Measurements from ENCODE around the gene PEX1.

Gene PEX1

DNA sequence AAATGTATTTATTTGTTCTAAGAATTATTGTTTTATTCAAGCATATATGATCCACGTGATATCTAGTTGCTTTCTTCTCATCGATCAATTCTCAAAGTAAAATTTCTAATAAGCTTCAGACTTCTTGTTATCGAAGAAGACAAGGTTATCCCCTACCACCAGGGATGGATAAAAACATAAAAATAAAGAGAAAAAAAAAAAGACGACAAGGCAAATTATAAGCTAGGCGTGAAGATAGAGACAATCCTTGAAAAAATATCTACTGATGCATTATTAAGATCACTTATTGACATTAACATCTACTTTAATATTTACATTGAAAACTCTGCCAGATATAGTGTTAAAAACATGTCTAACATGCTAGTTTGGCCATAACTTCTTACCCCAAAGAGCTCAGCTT, 19.4 kb downstream of the PEX1 start:
- Histone ChIP-seq H3K79me1 (ENCODE audit: low read depth, low read length) (no peaks in the 10 kb centered on the region), H3K4me2 (ENCODE audit: insufficient read depth, low read length, poor library complexity, severe bottlenecking) (no peak overlapping the region), H2BK5ac (ENCODE audit: low read length) (no peak overlapping the region), H2BK12ac (ENCODE audit: low read length) (no peak overlapping the region), H3K36me3 (replicated peaks in 1 of 2; ENCODE audit: control insufficient read depth in 2 of 2, insufficient read depth in 2 of 2, low read length in 2 of 2) (peaks cover 4 to 86% of the 10 kb centered on the region in 2 donors), H4K91ac (ENCODE audit: low read depth, low read length, poor library complexity) (no peak overlapping the region), H3K4me1 (ENCODE audit: control insufficient read depth in 2 of 2, insufficient read depth in 1 of 2, low read depth in 1 of 2, low read length in 2 of 2) (no peaks in the 10 kb centered on the region), H3K9ac (ENCODE audit: low read depth, low read length, poor library complexity) (no peak overlapping the region), H3K27ac (replicated peaks; ENCODE audit: low read length) (no peak overlapping the region), H2BK120ac (ENCODE audit: low read depth, low read length) (no peak overlapping the region), H3K23ac (ENCODE audit: low read depth, low read length, poor library complexity) (no peak overlapping the region), H3K18ac (ENCODE audit: low read length) (no peak overlapping the region), H2BK15ac (ENCODE audit: low read length) (no peak overlapping the region), H3K4me3 (ENCODE audit: low read length in 2 of 2) (no peak overlapping the region), H2AFZ (ENCODE audit: low read length) (no peak overlapping the region), H3K4ac (ENCODE audit: low read length) (no peak overlapping the region), H3K27me3 (ENCODE audit: control insufficient read depth in 3 of 3, insufficient read depth in 3 of 3, low read depth in 1 of 3, low read length in 3 of 3) (no peaks in the 10 kb centered on the region), H3K14ac (ENCODE audit: low read length) (no peak overlapping the region), H3K9me3 (replicated peaks in 1 of 2; ENCODE audit: control insufficient read depth in 2 of 2, insufficient read depth in 1 of 2, low read depth in 1 of 2, low read length in 2 of 2) (peaks cover 0 to 2% of the 10 kb centered on the region in 2 donors), H2AK5ac (ENCODE audit: low read depth, low read length) (no peak overlapping the region), H4K8ac (ENCODE audit: low read depth, low read length) (no peak overlapping the region)
- no peak for DNase-seq (ENCODE audit: low spot score)
- no CpG with 5 or more reads among the region's 5 CpGs for WGBS, 2 donors (ENCODE audit: extremely low coverage in 2 of 2, insufficient read length in 2 of 2, insufficient replicate concordance in 1 of 2)

DNA sequence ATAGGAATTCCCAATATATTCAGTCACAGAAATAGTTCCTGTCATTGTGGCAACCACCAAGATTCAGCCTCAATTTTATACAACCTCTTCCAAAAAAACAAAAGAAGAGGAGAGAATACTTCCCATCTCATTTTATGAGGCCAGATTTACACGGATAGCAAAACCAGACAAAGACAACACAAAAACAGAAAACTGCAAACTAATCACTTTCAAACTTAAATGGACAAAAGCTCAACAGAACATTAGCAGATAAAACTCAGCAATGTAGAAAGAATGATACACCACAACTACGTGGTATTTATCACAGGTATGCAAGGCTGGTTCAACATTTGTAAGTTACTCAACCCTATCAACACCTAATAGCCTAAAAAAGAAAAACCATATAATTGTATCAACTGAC, 22.0 kb downstream of the PEX1 start:
- no peaks in the 10 kb centered on the region for H3K9me3 ChIP-seq (replicated peaks in 1 of 2; ENCODE audit: control insufficient read depth in 2 of 2, insufficient read depth in 1 of 2, low read depth in 1 of 2, low read length in 2 of 2)
- no peaks in the 10 kb centered on the region for H3K79me1 ChIP-seq (ENCODE audit: low read depth, low read length)
- H2BK5ac ChIP-seq (ENCODE audit: low read length): no peak overlapping the region
- no peak overlapping the region for H2AK5ac ChIP-seq (ENCODE audit: low read depth, low read length)
- no peak overlapping the region for H2BK120ac ChIP-seq (ENCODE audit: low read depth, low read length)
- no peak overlapping the region for H2AFZ ChIP-seq (ENCODE audit: low read length)
- no peak overlapping the region for H3K4me2 ChIP-seq (ENCODE audit: insufficient read depth, low read length, poor library complexity, severe bottlenecking)
- H3K23ac ChIP-seq (ENCODE audit: low read depth, low read length, poor library complexity): no peak overlapping the region
- H3K4ac ChIP-seq (ENCODE audit: low read length): no peak overlapping the region
- no peak overlapping the region for H2BK15ac ChIP-seq (ENCODE audit: low read length)
- no peak overlapping the region for H4K91ac ChIP-seq (ENCODE audit: low read depth, low read length, poor library complexity)
- H3K9ac ChIP-seq (ENCODE audit: low read depth, low read length, poor library complexity): no peak overlapping the region
- peaks cover 7 to 89% of the 10 kb centered on the region in 2 donors for H3K36me3 ChIP-seq (replicated peaks in 1 of 2; ENCODE audit: control insufficient read depth in 2 of 2, insufficient read depth in 2 of 2, low read length in 2 of 2)
- no peak overlapping the region for H2BK12ac ChIP-seq (ENCODE audit: low read length)
- H3K18ac ChIP-seq (ENCODE audit: low read length): no peak overlapping the region
- no CpG with 5 or more reads among the region's 2 CpGs for WGBS, 2 donors (ENCODE audit: extremely low coverage in 2 of 2, insufficient read length in 2 of 2, insufficient replicate concordance in 1 of 2)
- H3K4me1 ChIP-seq (ENCODE audit: control insufficient read depth in 2 of 2, insufficient read depth in 1 of 2, low read depth in 1 of 2, low read length in 2 of 2): no peaks in the 10 kb centered on the region
- H3K4me3 ChIP-seq (ENCODE audit: low read length in 2 of 2): no peak overlapping the region
- H4K8ac ChIP-seq (ENCODE audit: low read depth, low read length): no peak overlapping the region
- no peak overlapping the region for H3K27ac ChIP-seq (replicated peaks; ENCODE audit: low read length)
- H3K27me3 ChIP-seq (ENCODE audit: control insufficient read depth in 3 of 3, insufficient read depth in 3 of 3, low read depth in 1 of 3, low read length in 3 of 3): no peaks in the 10 kb centered on the region
- no peak for DNase-seq (ENCODE audit: low spot score)
- H3K14ac ChIP-seq (ENCODE audit: low read length): no peak overlapping the region

DNA sequence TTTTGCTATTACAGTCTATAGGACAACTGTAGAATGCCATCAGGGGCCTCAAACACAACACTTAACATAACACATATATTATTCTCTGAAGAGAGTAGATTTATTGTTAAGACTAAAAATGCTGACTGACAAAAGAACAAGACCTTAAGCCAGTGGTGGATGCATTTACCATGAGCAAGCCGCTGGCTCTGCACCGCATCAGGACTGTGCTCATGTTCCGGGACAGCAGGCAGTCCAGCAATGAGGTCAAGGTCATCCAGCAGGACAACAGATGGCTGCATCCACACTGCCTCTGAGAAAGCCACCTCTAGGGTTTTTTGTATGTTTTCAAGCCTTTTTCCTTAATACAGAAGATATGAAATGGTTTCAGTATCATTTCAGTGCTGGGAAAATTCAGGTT, 23.8 kb downstream of the PEX1 start:
- H2AK5ac ChIP-seq (ENCODE audit: low read depth, low read length): no peak overlapping the region
- no peak overlapping the region for H4K8ac ChIP-seq (ENCODE audit: low read depth, low read length)
- no peak overlapping the region for H2BK120ac ChIP-seq (ENCODE audit: low read depth, low read length)
- H3K27ac ChIP-seq (replicated peaks; ENCODE audit: low read length): no peak overlapping the region
- H3K4me1 ChIP-seq (ENCODE audit: control insufficient read depth in 2 of 2, insufficient read depth in 1 of 2, low read depth in 1 of 2, low read length in 2 of 2): no peaks in the 10 kb centered on the region
- no peak for DNase-seq (ENCODE audit: low spot score)
- H2BK12ac ChIP-seq (ENCODE audit: low read length): no peak overlapping the region
- no peak overlapping the region for H2AFZ ChIP-seq (ENCODE audit: low read length)
- H3K4me3 ChIP-seq (ENCODE audit: low read length in 2 of 2): no peak overlapping the region
- no peak overlapping the region for H3K4me2 ChIP-seq (ENCODE audit: insufficient read depth, low read length, poor library complexity, severe bottlenecking)
- no peaks in the 10 kb centered on the region for H3K27me3 ChIP-seq (ENCODE audit: control insufficient read depth in 3 of 3, insufficient read depth in 3 of 3, low read depth in 1 of 3, low read length in 3 of 3)
- no peak overlapping the region for H3K9ac ChIP-seq (ENCODE audit: low read depth, low read length, poor library complexity)
- no peaks in the 10 kb centered on the region for H3K79me1 ChIP-seq (ENCODE audit: low read depth, low read length)
- no CpG with 5 or more reads among the region's 3 CpGs for WGBS, 2 donors (ENCODE audit: extremely low coverage in 2 of 2, insufficient read length in 2 of 2, insufficient replicate concordance in 1 of 2)
- no peak overlapping the region for H3K18ac ChIP-seq (ENCODE audit: low read length)
- H3K36me3 ChIP-seq (replicated peaks in 1 of 2; ENCODE audit: control insufficient read depth in 2 of 2, insufficient read depth in 2 of 2, low read length in 2 of 2): peaks cover 9 to 95% of the 10 kb centered on the region in 2 donors
- H3K23ac ChIP-seq (ENCODE audit: low read depth, low read length, poor library complexity): no peak overlapping the region
- no peak overlapping the region for H2BK15ac ChIP-seq (ENCODE audit: low read length)
- no peak overlapping the region for H2BK5ac ChIP-seq (ENCODE audit: low read length)
- H4K91ac ChIP-seq (ENCODE audit: low read depth, low read length, poor library complexity): no peak overlapping the region
- H3K9me3 ChIP-seq (replicated peaks in 1 of 2; ENCODE audit: control insufficient read depth in 2 of 2, insufficient read depth in 1 of 2, low read depth in 1 of 2, low read length in 2 of 2): no peaks in the 10 kb centered on the region
- H3K14ac ChIP-seq (ENCODE audit: low read length): no peak overlapping the region
- H3K4ac ChIP-seq (ENCODE audit: low read length): no peak overlapping the region

DNA sequence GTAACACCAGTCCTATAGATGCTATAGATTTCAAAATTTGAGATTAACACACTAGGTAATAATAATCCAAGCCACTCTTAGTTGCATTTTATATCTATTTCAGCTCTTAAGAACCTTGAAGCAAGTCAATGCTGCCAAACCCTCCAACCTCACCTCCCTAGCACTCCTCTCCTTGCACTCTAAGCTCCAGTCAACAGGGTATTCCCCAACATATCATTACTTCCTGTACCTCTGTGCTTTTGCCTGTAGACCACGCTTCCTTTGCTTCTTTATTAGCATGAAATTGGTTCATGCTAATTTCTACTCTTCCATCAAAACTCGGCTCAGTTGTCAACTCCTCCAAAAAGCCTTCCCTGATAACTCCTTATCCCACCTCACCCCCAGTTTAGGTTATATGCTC, 24.6 kb downstream of the PEX1 start:
- Histone ChIP-seq H2BK12ac (ENCODE audit: low read length) (no peak overlapping the region), H2AFZ (ENCODE audit: low read length) (no peak overlapping the region), H3K4me1 (ENCODE audit: control insufficient read depth in 2 of 2, insufficient read depth in 1 of 2, low read depth in 1 of 2, low read length in 2 of 2) (no peaks in the 10 kb centered on the region), H3K4me3 (ENCODE audit: low read length in 2 of 2) (no peak overlapping the region), H3K9me3 (replicated peaks in 1 of 2; ENCODE audit: control insufficient read depth in 2 of 2, insufficient read depth in 1 of 2, low read depth in 1 of 2, low read length in 2 of 2) (no peaks in the 10 kb centered on the region), H3K27ac (replicated peaks; ENCODE audit: low read length) (no peak overlapping the region), H3K23ac (ENCODE audit: low read depth, low read length, poor library complexity) (no peak overlapping the region), H3K9ac (ENCODE audit: low read depth, low read length, poor library complexity) (no peak overlapping the region), H2AK5ac (ENCODE audit: low read depth, low read length) (no peak overlapping the region), H3K27me3 (ENCODE audit: control insufficient read depth in 3 of 3, insufficient read depth in 3 of 3, low read depth in 1 of 3, low read length in 3 of 3) (no peaks in the 10 kb centered on the region), H4K91ac (ENCODE audit: low read depth, low read length, poor library complexity) (no peak overlapping the region), H4K8ac (ENCODE audit: low read depth, low read length) (no peak overlapping the region), H3K36me3 (replicated peaks in 1 of 2; ENCODE audit: control insufficient read depth in 2 of 2, insufficient read depth in 2 of 2, low read length in 2 of 2) (peaks cover 11 to 95% of the 10 kb centered on the region in 2 donors), H3K4ac (ENCODE audit: low read length) (no peak overlapping the region), H2BK120ac (ENCODE audit: low read depth, low read length) (no peak overlapping the region), H2BK5ac (ENCODE audit: low read length) (no peak overlapping the region), H3K79me1 (ENCODE audit: low read depth, low read length) (no peaks in the 10 kb centered on the region), H3K18ac (ENCODE audit: low read length) (no peak overlapping the region), H2BK15ac (ENCODE audit: low read length) (no peak overlapping the region), H3K14ac (ENCODE audit: low read length) (no peak overlapping the region), H3K4me2 (ENCODE audit: insufficient read depth, low read length, poor library complexity, severe bottlenecking) (no peak overlapping the region)
- DNase-seq (ENCODE audit: low spot score): no peak
- no CpG with 5 or more reads among the region's 2 CpGs for WGBS, 2 donors (ENCODE audit: extremely low coverage in 2 of 2, insufficient read length in 2 of 2, insufficient replicate concordance in 1 of 2)

All from neuronal stem cell (in vitro differentiated cells).